CD4-positive, alpha-beta T cell treated with Interleukin-2 at 100 ng/mL for 4 hours (primary cell): ENCODE results near the gene HRH3.

Experiments used
- DNase-seq: peaks from one replicate; pipeline ENCODE4 v3.0.0-alpha.2; 2020; ENCODE audit warnings: low spot score

Gene HRH3

DNA sequence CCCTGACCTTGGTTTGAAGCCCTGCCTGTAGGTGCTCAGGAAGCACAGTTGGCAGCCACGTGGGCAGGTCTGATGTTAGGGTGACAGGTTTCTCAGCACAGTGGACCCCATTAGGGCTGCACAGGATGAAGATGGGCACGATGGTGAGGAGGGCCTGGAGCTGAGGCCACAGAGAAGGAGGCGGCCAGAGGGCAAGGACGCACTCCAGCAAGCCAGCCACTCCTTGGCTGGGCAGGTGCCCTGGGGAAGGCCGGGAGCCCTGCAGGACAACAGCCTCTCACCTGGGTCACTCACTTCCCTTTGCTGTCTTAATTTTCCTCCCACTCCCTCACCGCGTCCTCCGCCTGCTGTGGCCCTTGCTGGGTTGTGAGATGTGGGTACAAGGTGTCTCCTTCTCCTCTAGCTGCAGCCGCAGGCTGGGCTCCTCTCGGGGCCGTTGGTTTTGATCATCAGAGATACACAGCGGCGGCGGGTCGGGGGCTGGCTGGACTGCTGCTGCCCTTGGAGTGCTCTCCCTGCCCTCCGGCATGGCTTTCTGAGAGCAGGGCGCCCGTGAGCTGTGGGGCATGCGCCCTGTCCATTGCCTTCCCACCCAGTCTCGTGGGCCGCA, 23.9 kb upstream of the HRH3 start:
- DNase-seq, result no peak

DNA sequence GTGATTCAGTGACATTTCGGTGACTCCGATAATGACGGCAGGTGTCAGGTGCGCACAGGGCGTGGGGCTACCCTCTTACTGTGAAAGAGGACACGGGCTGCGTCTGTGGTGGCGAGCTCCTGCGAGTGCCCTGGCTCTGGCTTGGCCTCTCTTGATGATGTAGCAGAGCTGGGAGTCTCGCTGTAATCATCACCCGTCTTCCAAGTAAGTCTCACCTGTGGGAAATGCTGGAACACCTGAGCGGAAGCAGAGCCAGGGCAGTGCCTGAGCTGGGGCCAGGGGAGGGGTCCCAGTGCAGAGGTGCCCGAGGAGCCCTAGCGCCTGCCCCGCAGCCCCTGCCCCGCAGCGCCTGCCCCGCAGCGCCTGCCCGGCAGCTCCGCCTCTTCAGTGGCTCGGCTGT, 23.0 kb upstream of the HRH3 start:
- DNase-seq, result no peak

DNA sequence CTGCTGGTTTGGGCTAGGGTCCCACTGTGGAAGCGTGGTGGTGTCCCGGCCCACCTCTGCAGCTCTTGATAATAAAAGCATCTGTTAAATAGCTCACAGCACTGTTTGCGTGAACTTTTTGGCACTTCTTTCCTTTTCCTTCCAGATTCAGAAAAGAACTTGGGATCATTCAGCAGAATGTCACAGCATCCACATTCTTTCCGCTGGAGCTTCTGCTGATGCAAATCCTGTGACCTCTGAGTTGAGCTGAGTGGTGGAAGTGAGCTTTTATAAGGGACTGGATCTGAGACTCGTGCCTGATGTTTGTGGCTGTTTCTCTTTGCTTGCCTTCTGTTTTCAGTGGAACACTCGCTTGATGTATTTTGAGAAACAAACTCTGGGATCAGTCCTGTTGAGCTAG, 22.1 kb upstream of the HRH3 start:
- no peak for DNase-seq

DNA sequence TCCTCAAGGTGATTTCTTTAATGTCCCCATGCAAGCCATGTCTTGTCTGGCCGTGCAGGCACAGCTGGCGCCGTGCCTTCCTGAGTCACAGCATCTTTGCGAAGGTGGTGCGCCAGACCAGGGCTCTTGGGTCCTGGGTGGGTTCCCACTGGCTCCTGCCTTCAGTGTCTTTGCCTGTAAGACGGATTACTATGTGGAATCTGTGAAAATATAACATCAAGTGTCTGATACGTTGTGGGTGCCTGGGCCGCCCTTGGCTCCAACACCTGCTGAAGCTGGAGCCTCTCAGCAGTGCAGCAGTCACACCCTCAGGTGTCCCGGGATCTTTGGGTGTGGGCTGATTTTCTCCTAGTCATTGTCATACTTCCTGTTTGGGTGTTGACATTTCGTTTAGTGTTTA, 21.4 kb upstream of the HRH3 start:
- no peak for DNase-seq

DNA sequence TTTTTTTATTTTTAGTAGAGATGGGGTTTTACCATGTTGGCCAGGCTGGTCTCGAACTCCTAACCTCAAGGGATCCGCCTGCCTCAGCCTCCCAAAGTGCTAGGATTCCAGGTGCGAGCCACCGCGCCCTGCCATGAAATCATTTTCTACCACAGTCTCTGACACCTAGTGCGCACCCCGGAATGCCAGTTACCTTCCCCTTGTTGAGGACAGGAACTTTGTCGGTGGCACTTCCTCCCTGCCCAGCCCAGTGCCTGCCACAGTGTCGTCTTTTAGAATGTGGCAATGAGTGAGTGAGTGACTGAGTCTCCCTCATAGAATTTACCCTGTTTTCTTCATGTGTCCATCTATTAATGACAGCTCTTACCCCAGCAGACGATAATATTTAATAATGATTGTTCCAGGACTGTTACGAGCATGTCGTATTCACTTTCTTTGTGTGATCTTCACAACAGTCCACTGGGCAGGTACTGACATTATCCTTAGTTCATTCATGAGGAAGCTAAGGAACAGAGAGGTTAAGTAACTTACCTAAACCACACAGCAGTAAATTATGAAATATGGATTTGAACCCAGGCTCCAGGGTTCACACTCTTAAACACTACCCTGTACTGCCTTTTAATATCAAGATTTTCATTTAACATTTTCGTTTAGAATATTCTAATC, 20.1 kb upstream of the HRH3 start:
- no peak for DNase-seq

DNA sequence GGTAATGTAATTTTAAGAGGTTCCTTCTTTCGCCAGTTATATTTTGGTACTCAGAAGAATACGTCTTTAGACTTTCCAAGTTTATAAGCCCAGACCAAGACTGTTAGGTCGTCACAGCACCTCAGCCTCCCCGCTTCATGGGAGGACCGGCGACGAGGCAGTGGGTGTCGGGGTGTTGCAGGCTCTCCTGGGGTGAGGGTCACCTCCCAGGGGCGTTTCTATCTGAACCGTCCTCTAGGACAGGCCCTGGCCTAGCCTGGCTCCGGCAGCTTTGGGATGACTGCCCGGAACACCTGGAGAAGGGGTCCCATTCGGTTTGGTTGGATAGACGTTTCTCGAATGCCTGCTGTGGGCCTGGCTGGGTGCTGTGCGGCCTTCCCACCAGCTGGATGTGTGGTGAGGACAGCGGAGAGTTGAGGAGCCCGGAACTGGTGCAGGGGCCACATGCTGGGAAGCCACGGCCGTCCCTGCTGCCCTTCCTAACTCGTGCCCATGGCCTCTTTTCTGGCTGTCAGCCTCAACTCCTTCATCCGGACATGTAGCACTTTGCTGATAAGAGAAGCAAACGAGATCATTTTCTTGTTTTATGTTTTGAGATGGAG, 19.3 kb upstream of the HRH3 start:
- DNase-seq, result no peak

DNA sequence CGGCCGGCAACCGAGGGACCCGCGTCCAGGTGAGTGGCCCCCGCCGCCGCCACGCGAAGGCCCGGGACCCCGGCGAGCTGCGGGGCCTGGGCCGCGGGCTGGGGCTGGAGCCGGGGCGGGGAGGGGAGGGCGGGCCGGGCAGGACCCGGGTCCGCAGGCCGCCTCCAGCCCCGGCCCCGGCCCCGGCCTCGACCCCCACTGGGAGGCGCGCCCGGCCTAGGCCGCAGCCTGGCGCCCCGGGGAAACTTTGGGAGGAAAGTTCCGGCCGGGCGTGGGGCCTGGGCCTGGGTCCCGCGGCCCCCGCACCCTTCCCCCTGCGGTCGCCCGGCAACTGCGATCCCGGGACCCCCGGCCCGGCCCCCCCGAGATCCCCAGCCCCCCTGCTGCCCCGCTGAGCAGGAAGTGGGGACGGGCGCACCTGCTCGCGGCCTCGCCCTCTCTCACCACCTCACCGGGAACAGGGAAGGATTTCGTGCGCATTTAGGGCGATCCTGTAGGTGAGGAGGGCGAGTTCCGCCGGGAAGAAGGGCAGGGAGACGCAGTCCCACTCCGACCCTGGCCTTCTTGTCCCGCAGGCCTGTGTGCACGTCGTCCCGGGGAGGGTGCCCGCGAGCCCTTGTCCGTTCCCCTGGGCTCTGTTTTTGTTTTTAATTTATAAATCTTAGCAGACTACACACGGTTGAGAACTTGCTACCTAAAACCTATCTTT, 18.6 kb upstream of the HRH3 start:
- no peak for DNase-seq

DNA sequence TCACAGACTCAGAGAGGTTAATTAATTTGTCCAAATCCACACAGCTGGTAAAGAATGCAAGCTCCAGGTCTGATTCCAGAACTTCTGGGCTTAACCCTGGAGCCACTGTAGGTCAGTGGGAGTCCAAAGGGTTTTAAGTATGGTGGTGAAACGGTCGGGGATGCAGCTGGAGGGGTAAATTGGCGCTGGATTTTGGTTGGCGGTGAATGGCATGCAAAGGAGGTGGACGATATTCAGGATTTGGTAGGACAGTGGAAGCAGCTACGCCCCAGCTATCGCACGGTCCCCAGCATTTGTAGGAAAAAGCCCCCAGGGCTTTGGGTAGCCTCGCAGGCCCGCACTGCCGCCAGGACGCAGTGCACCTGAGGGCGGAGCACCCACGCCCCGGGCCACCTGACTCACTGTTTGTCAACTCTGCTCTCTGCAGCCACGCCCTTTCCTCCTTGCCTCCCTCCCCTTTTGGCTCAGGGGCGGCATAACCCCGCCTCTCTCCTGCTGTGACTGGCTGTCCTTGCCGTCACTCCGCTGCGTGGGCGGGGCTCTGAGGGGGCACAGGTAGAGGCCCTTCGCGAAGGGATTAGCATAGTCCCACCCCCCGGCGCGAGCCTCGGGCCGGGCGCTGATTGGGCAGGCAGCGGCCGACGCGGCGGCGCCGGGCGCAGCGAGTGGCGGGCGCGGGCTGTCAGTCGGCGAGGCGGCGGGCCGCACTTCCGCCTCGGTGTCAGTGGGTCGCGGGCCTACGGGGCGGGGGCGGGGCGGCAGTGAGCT, 17.9 kb upstream of the HRH3 start, which contains the start of gene OSBPL2:
OSBPL2 (plus strand) TSS at position 721 of the 768 bp plus-strand sequence. CDS start 17,664 bp downstream, outside the sequence.
- peak; percentile 100 for DNase-seq

DNA sequence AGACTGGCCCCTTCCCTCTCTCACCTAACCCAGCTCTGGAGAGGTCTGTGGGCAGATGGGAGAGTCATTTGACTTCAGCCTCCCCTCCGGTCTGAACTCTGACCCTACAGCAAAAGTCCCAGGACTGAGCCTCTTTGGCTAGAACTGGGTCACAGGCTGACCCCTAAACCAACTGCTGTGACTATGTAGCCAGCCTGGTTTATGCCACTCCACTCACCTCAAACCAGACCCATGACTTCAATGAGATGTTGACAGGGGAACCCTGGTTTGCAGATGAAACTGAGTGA, 17.4 kb upstream of the HRH3 start:
- DNase-seq, result no peak

DNA sequence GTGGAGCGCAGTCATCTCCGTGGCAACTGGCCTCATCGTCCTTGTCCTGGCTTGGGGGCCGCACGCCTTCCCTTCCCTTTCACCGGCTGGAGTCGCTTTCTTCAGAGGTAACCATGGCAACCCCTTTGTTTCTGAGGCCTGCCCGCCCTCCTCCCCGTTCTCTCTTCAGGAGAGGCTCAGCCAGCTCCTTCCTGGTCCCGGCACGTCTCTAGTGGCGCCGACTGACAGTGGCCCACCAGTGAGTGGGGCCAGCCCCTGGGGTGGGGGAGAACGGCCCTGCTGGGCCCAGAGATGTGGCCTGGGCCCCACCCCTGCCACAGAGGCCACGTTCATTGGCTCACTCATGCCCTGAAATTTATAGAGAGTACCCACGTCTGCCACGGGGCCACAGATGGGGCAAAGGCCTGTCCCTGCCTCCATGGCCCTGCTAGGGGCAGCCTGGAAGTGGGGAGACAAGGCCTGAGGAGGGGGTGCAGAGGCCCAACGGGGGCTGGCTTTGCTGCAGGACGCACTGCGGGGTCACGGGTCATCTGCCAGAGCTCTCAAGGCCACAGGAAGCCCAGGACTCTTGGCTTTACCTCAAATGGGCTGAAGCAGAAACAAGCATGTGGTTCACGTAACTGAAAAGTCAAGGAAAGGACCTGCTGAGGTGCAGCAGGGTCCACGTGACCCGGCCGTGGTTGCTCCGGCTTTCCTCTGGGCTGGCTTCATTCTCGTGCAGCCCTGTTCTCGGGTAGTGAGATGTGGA, 16.9 kb upstream of the HRH3 start:
- no peak for DNase-seq

DNA sequence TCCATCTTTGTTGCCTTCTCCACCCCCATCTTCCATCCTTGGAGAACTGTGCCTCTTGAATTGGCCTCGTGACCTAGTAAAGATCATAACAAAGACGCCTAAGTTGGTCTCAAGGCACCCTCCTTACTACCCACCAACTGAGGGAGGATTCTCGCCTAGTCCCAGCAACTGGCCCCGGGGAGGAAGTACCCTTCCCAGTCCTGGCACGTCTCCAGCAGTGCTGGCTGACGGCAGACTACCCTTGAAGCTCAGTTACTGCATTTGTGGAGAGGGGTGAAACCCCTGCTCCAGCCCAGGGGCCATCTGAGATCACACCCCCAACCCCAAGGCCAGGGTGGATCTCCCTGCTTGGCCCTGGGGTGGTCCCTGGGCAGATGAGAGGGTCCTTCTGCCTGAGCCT, 16.1 kb upstream of the HRH3 start:
- DNase-seq, result no peak

DNA sequence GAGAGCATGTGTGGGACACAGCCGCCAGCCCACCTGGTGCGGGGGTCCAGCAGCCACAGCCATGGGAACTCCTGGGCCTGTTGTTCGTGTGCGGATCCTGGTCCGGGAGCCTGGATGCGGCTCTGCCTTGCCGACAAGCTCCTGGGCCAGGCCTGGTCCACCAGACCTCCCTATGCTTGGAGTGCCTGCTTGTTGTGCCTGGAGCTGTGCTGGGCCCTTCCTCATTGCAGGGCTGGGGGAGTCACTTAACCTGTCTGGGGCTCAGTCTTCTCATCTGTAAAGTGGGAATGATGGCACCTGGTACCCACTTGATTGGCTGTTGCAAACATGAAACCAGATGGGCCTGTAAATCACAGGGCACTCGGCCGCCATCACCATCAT, 15.7 kb upstream of the HRH3 start:
- no peak for DNase-seq

DNA sequence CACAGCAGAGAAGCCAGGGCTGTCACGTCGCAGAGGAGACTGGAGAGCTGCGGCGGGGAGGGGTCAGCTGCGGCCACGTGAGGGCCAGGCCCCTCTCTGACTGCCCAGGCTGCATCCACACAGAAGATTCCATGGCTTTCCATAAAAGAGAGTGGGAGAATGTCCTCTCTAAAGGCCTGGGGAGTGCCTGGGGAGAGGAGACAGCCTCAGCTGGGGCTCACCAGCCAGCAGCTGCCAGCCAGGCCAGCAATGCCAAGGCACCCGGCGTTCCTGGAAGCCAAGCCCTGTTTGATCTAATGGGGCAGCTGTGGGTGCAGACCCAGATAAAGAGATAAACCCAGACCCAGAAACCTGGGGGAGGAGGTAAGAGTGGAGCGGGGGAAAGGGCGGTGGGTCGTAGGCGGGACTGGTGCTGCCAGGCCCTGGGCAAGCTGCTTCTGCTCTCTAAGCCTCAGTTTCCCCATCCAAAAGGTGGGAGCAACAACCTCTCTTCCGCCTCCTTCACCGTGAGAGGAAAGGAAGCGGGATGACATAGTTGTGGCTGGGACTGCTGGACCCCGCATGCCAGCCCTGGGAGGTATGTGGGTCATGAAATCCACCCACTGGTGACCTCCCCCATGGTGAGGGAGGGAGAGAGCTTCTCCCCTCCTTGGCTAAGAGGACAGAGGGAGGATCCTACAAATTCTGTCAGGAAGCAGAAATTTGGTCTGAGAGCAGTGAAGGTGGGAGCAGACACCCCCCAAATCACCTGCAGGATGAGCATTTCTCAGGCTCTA, 15.1 kb upstream of the HRH3 start:
- DNase-seq, result no peak

DNA sequence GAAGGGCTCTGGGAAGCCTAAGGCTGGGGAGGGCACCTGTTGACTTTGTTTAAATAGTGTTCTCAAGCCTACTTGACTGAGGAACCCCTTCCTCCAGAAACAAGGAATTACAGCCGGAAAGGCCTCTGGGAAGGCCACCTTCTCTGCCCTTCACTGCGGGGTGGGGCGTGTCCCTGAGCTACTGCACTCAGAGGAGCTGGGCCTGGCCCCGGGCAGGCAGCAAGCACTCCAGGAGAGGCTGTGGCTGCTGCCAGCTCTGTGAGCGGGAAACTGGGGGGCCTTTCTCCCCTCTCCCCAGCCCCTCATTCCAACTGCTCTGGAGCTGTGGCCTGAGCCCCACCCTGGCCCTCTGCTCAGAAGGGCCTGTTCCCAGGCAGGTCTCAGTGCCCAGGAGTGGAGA, 14.3 kb upstream of the HRH3 start:
- DNase-seq, result no peak

DNA sequence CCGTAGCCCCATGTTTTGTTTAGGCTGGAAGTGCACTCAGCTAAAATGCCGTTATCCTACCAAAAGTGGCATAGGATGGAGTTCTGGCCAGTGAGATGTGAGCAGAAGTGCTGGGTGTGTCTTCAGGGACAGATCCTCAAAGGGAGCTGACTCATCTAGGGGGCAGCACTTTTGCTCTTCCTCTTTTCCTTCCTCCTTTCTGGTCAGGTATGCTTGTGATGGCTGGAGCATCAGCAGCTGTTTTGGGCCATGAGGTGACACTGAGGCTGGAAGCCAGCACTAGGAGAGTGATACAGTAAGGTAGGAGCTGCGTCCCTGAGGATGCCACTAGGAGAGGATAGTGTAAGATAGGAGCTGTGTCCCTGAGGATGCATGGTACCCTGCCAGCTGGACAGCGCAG, 13.6 kb upstream of the HRH3 start:
- no peak for DNase-seq

DNA sequence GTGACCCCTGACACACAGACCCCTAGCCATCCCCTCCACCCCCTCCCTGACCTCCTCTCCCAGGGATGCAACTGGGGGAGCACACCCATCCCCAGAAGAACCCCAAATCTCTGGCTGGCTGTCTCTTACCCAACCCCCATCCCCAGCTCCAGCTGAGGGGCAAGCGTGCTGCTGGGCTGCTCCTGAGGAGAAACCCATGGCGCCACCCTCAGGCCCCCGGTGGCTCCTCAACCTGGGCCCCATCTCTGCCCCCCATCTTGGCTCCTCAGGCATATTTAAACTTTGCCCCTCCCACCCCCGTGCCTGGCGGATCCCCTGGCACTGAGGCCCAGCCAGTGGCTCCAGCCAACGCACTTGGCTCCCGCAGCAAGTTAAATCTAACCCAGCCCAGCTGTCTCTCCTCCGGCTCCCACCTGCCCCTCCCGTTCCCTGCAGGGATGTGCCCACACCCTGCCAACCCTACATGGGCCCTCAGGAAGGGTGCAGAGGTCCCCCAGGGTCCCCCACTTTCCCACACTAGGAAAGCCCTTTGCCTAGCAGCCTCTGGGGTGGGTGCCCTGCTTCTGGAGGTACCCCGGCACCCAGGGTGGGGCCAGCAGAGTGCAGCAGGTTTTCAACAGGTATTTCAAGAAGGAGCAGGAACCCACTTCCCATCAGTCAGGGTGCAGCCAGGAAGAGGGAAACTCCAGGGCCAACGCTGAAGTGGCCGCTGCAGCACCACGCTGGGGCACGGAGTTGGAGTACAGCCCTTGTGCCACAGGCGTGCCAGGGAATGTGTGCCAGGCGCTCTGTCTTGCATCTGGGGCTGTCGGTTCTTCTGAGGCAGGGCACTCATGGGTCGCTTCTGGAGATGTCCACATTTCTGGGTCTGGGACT, 12.9 kb upstream of the HRH3 start:
- no peak for DNase-seq

DNA sequence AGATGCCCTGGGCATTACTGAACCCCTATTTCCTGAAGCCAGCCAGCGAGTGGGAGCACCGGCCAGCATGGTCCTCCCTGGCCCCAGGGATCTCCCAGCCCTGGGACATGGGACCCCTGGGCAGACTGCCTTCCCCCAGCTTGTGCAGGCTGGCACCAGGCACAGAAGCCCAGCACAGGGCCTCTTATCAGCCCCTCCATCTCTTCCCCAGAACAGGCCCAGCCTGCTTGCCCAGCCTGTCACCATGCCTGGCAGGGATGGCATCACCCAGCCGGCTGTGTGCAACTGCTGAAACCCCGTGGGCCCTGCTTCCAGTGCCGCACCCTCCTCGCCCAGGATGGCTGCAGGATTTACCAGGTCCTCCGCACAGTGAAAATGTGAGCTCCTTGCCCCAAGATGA, 12.1 kb upstream of the HRH3 start:
- DNase-seq, result no peak

DNA sequence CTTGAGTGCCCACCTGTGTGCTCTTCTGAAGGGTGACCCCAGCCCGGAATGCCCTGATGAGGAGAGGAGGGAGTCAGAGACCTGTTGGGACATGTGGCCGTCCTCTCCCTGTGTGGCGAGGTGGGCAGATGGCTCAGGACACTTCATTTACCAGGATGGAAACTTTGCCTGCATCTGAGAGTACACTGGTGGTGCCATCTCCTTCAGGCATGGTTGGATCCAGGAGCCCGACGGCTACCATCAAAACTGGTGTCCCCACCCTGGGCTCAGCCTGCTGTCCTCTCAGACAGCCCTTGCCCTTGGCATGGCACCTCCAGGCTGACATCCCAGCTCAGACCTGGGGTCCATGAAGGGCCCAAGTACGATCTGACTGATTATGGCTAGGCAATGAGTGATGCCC, 11.2 kb upstream of the HRH3 start:
- no peak for DNase-seq

DNA sequence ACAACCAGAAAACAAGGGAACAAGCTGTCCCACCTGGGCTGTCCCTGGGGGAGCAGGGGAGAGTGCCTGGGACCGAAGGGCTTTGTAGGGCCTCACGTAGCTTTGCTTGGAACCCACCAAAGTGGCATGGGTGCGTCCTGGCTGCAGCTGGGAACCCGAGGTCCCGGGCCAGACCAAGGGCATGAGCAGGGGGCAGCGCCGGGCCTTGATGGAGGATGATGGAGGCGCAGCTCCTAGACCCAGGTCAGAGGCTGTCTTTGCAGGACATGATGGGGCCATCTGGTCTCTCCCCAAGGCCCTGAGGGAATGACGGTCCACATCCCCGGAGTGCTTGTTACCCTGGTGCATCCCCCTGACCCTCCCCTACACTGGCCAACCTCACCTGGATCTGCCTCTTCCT, 10.6 kb upstream of the HRH3 start:
- DNase-seq, result no peak

DNA sequence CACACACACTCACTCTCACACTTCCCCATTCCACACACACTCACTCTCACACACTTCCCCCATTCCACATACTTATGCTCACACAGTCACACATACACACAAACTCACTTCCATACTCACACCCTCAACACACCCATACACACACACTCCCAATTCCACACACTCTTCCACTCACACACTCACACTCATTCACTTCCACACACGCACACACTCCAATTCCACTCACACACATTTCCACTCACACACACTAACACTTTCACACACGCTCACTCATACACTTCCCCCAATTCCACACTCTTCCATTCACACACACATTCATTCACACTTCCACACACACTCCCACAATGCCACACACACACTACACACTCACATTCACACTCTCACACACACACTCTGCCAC, 10.2 kb upstream of the HRH3 start:
- DNase-seq, result no peak
